ENCODE measurements around the gene RTP1.
"Not testable (repeated sequence)": the region's sequence is repeated elsewhere in the genome, so short reads cannot be mapped to it uniquely, and the experiment has no call there.

Gene RTP1

GRCh38 chr3:187197335-187197649 is at the start of gene RTP1:
TSS of gene RTP1 (plus strand) at chr3:187197486. CDS start at chr3:187197516, 30 bp downstream.
- no peak for DNase-seq

- DNase-seq = no peak
Measured at GRCh38 chr3:187150186-187150585, 47.1 kb upstream of the RTP1 start.

GRCh38 chr3:187150599-187150998 is 46.7 kb upstream of the RTP1 start:
- peak; percentile 60 to 63 for DNase-seq

- DNase-seq = no peak
Measured at GRCh38 chr3:187161556-187161955, 35.7 kb upstream of the RTP1 start.

- DNase-seq = no peak
Measured at GRCh38 chr3:187162265-187162953, 34.9 kb upstream of the RTP1 start.

GRCh38 chr3:187165144-187165543 is 32.1 kb upstream of the RTP1 start:
- DNase-seq = peak in 1 of 2 experiments; percentile 12

GRCh38 chr3:187166750-187167149 is 30.5 kb upstream of the RTP1 start:
- DNase-seq = no peak

GRCh38 chr3:187167777-187168176 is 29.5 kb upstream of the RTP1 start:
- DNase-seq = no peak

GRCh38 chr3:187169231-187169960 is 27.9 kb upstream of the RTP1 start:
- no peak for DNase-seq

- not testable (repeated sequence) for DNase-seq
Measured at GRCh38 chr3:187170911-187171310, 26.4 kb upstream of the RTP1 start.

GRCh38 chr3:187172929-187173328 is 24.4 kb upstream of the RTP1 start:
- DNase-seq = no peak

GRCh38 chr3:187181454-187182170 is 15.7 kb upstream of the RTP1 start:
- no peak for DNase-seq

- no peak for DNase-seq
Measured at GRCh38 chr3:187183210-187183862, 13.9 kb upstream of the RTP1 start.

- DNase-seq = no peak
Measured at GRCh38 chr3:187183903-187184302, 13.4 kb upstream of the RTP1 start.

GRCh38 chr3:187185759-187186158 is 11.5 kb upstream of the RTP1 start:
- no peak for DNase-seq

GRCh38 chr3:187186375-187186774 is 10.9 kb upstream of the RTP1 start:
- no peak for DNase-seq

- DNase-seq = no peak
Measured at GRCh38 chr3:187186801-187187421, 10.4 kb upstream of the RTP1 start.

- DNase-seq = no peak
Measured at GRCh38 chr3:187188931-187189330, 8.4 kb upstream of the RTP1 start.

GRCh38 chr3:187191271-187191670 is 6.0 kb upstream of the RTP1 start:
- no peak for DNase-seq

GRCh38 chr3:187193181-187193580 is 4.1 kb upstream of the RTP1 start:
- no peak for DNase-seq

- no peak for DNase-seq
Measured at GRCh38 chr3:187196573-187197334, 532 bp upstream of the RTP1 start.

- DNase-seq = no peak
Measured at GRCh38 chr3:187198490-187198889, 1.2 kb downstream of the RTP1 start.

Measured in stimulated activated CD4-positive, alpha-beta T cell treated with anti-CD3 and anti-CD28 coated beads, Interleukin-4, amount 100 ng/mL, for 4 hours (primary cell).